IMR-90 (cell line): ENCODE data around the gene MTERF2. TPM values are rescaled to one million over a fixed set of nuclear protein-coding genes. Genes with fewer than 3 reads are reported as not detected.

ENCODE experiments used
- ATAC-seq: fragments of 200-7000 bp; cut with Tn5 transposase; 2 replicates; pipeline ENCODE4 v1.9.1; 2020; ENCODE audit warnings: low read depth, mild to moderate bottlenecking, moderate library complexity
- BruUV-seq: library from RNA; stranded (reverse); fragments of 400-500 nt; replicated peaks from 2 replicates; lab custom pipeline; 2021; lab: Mats Ljungman, UMichigan
- CTCF ChIA-PET: fragments of 300-600 bp; formaldehyde crosslinking; extraction: SDS; loops from one replicate; lab custom pipeline; 2021; ENCODE audit warnings: antibody characterized with exemption; lab: Yijun Ruan, JAX
- POLR2A ChIA-PET: fragments of 300-600 bp; sonication (Branson Sonifier 250); formaldehyde crosslinking; loops from one replicate; lab custom pipeline; 2022; ENCODE audit warnings: antibody characterized with exemption; ENCODE audit not compliant: unreplicated experiment; lab: Charles Lee
- DNase-seq: peaks from one replicate; pipeline ENCODE4 v3.0.0; 2013
- H2AFZ ChIP-seq: replicated peaks from 2 replicates; pipeline ENCODE3; 2013; ENCODE audit warnings: low read length, mild to moderate bottlenecking; ENCODE audit not compliant: poor library complexity
- H2AK5ac ChIP-seq: 2 replicates; pipeline ENCODE4 v1.6.1; 2013; ENCODE audit warnings: low read depth, low read length, inconsistent platforms
- H2AK9ac ChIP-seq: replicated peaks from 2 replicates; pipeline ENCODE3; 2013; ENCODE audit warnings: mild to moderate bottlenecking, low read depth, low read length, moderate library complexity; ENCODE audit not compliant: poor library complexity
- H2BK120ac ChIP-seq: 2 replicates; pipeline ENCODE4 v1.6.1; 2013; ENCODE audit warnings: low read depth, low read length, inconsistent platforms
- H2BK15ac ChIP-seq: 3 replicates; pipeline ENCODE4 v1.6.1; 2013; ENCODE audit warnings: low read depth, low read length, inconsistent platforms
- H2BK20ac ChIP-seq: 2 replicates; pipeline ENCODE4 v1.6.1; 2013; ENCODE audit warnings: low read depth, mild to moderate bottlenecking, inconsistent platforms, low read length, moderate library complexity
- H2BK5ac ChIP-seq: 2 replicates; pipeline ENCODE4 v1.6.1; 2013; ENCODE audit warnings: mild to moderate bottlenecking, low read depth, low read length, inconsistent platforms; ENCODE audit not compliant: poor library complexity, severe bottlenecking
- H3K14ac ChIP-seq: replicated peaks from 2 replicates; pipeline ENCODE4 v1.6.1; 2013; ENCODE audit warnings: low read depth, low read length, inconsistent platforms
- H3K18ac ChIP-seq: 2 replicates; pipeline ENCODE4 v1.6.1; 2013; ENCODE audit warnings: low read depth, low read length, control low read depth
- H3K23ac ChIP-seq: 2 replicates; pipeline ENCODE4 v1.6.1; 2013; ENCODE audit warnings: low read depth, low read length, inconsistent platforms
- H3K27ac ChIP-seq: 2 replicates; pipeline ENCODE4 v1.5.1; 2013; ENCODE audit warnings: mild to moderate bottlenecking, control low read depth, low read length; ENCODE audit not compliant: insufficient read depth
- H3K27me3 ChIP-seq: 2 replicates; pipeline ENCODE4 v1.6.1; 2013; ENCODE audit warnings: low read length; ENCODE audit not compliant: control insufficient read depth, insufficient read depth
- H3K36me3 ChIP-seq: 2 replicates; pipeline ENCODE4 v1.6.1; 2013; ENCODE audit warnings: low read length, mixed read lengths; ENCODE audit not compliant: control insufficient read depth, insufficient read depth
- H3K4ac ChIP-seq: 2 replicates; pipeline ENCODE4 v1.6.1; 2013; ENCODE audit warnings: low read depth, low read length, inconsistent platforms
- H3K4me1 ChIP-seq: 2 replicates; pipeline ENCODE4 v1.6.1; 2013; ENCODE audit warnings: low read length, mixed read lengths; ENCODE audit not compliant: control insufficient read depth, insufficient read depth
- H3K4me2 ChIP-seq: 2 replicates; pipeline ENCODE4 v1.6.1; 2013; ENCODE audit warnings: low read depth, mild to moderate bottlenecking, control low read depth, low read length, moderate library complexity
- H3K4me3 ChIP-seq: 2 replicates; pipeline ENCODE4 v1.5.1; 2013; ENCODE audit warnings: low read depth, mild to moderate bottlenecking, control low read depth, low read length, moderate library complexity; ENCODE audit not compliant: insufficient read depth
- H3K56ac ChIP-seq: 2 replicates; pipeline ENCODE4 v1.6.1; 2013; ENCODE audit warnings: low read length, inconsistent platforms; ENCODE audit not compliant: insufficient read depth; ENCODE audit errors: extremely low read depth
- H3K79me1 ChIP-seq, 2 experiments: 2 replicates each; pipeline ENCODE4 v1.6.1; 2013; ENCODE audit warnings: low read length in 2 of 2, inconsistent platforms in 1 of 2, low read depth in 1 of 2
- H3K9ac ChIP-seq: 2 replicates; pipeline ENCODE4 v1.6.1; 2013; ENCODE audit warnings: low read depth, low read length, control low read depth
- H3K9me1 ChIP-seq: 2 replicates; pipeline ENCODE4 v1.6.1; 2013; ENCODE audit warnings: low read length, inconsistent platforms; ENCODE audit not compliant: insufficient read depth
- H3K9me3 ChIP-seq: 2 replicates; pipeline ENCODE4 v1.6.1; 2013; ENCODE audit warnings: low read length; ENCODE audit not compliant: control insufficient read depth, insufficient read depth
- H4K20me1 ChIP-seq: 2 replicates; pipeline ENCODE4 v1.6.1; 2013; ENCODE audit warnings: low read length, inconsistent platforms; ENCODE audit not compliant: insufficient read depth
- H4K5ac ChIP-seq: 2 replicates; pipeline ENCODE4 v1.6.1; 2013; ENCODE audit warnings: mild to moderate bottlenecking, low read depth, low read length, control low read depth
- H4K8ac ChIP-seq, 2 experiments: 2 replicates each; pipeline ENCODE4 v1.6.1; 2013; ENCODE audit warnings: low read depth in 2 of 2, low read length in 2 of 2, control low read depth in 1 of 2, inconsistent platforms in 1 of 2
- H4K91ac ChIP-seq: 2 replicates; pipeline ENCODE4 v1.6.1; 2013; ENCODE audit warnings: low read depth, low read length, inconsistent platforms; ENCODE audit not compliant: insufficient read depth
- CHD1 ChIP-seq: IDR thresholded peaks from 2 replicates; pipeline ENCODE4 v1.6.1; 2012; ENCODE audit warnings: low read depth, low read length, improper control_type of control experiment
- CTCF ChIP-seq: conservative IDR thresholded peaks from 2 replicates; pipeline ENCODE4 v1.5.1; 2012; ENCODE audit warnings: mild to moderate bottlenecking, low read depth, low read length, improper control_type of control experiment
- ELK1 ChIP-seq: fragments of 150-350 bp; IDR thresholded peaks from 2 replicates; pipeline ENCODE4 v1.6.1; 2016; ENCODE audit warnings: low read depth, mild to moderate bottlenecking, low read length, moderate library complexity, borderline replicate concordance
- FOS ChIP-seq: fragments of 150-350 bp; IDR thresholded peaks from 2 replicates; pipeline ENCODE4 v1.6.1; 2016; ENCODE audit warnings: low read depth, low read length
- POLR2A ChIP-seq: IDR thresholded peaks from 2 replicates; pipeline ENCODE4 v1.6.1; 2012; ENCODE audit warnings: mild to moderate bottlenecking, low read depth, low read length
- SMC3 ChIP-seq: fragments of 150-350 bp; IDR thresholded peaks from 2 replicates; pipeline ENCODE4 v1.6.1; 2016; ENCODE audit warnings: low read depth, mild to moderate bottlenecking, antibody characterized with exemption, low read length, moderate library complexity
- WGBS, 2 experiments: methylation state at CpG; one replicate each; pipeline versions ENCODE4 v1.1.5 to v1.1.7; 2013; ENCODE audit warnings: missing lambda C conversion rate in 2 of 2; ENCODE audit not compliant: insufficient read length in 1 of 2; ENCODE audit errors: extremely low coverage in 2 of 2; 5-methylcytosine and 5-hydroxymethylcytosine counted together
- dilution Hi-C: fragments of 300-500 bp; cut with HindIII; formaldehyde crosslinking; loops from one replicate; pipeline ENCODE4 v1.14.3; 2018; ENCODE audit warnings: low sequenced_read_pairs; ENCODE audit not compliant: unreplicated experiment
- in situ Hi-C: fragments of 300-500 bp; cut with MboI; formaldehyde crosslinking; loops from 3 replicates; pipeline ENCODE4 v1.14.3; 2019; ENCODE audit warnings: low sequenced_read_pairs, inconsistent platforms, mixed read lengths
- intact Hi-C: fragments of 100-400 bp; cut with micrococcal nuclease; formaldehyde crosslinking; loops from 2 replicates; pipeline ENCODE4 v1.10.0; 2022
- polyA plus RNA-seq, 3 experiments: library from polyadenylated mRNA; depleted of rRNA; stranded (reverse); fragments of >200 nt; gene quantifications; 2 replicates each; pipeline ENCODE4 v1.2.3, GENCODE V29; 2012; ENCODE audit warnings: low replicate concordance in 1 of 3
- total RNA-seq: library from RNA; depleted of rRNA; stranded (reverse); fragments of >200 nt; gene quantifications from 2 replicates; pipeline ENCODE4 v1.2.3, GENCODE V29; 2012

Gene MTERF2
- total and polyA plus RNA-seq, 2 of the 4 experiments (the other 2 are of a cell fraction): 3.0 to 3.8 TPM

GRCh38 chr12:106987846-106988245, 900 bp upstream of the MTERF2 start:
- dilution Hi-C loops (no loop called here), intact Hi-C loops (no loop called here), in situ Hi-C loops (no loop called here)
- H2BK5ac ChIP-seq: no peak overlapping the region
- H3K36me3 ChIP-seq: peaks cover 2% of the 10 kb centered on the region; the same call in 1 of the 2 replicates
- DNase-seq: no peak
- H3K4me3 ChIP-seq: no peak overlapping the region
- no peak overlapping the region for H2AFZ ChIP-seq
- H3K9ac ChIP-seq: no peak overlapping the region
- 0 out of 2 replicates have a peak overlapping the region, but pooled peaks have one; percentile 6 for H3K14ac ChIP-seq
- no peak for ATAC-seq
- H2AK9ac ChIP-seq: no peak overlapping the region
- 0 out of 2 replicates have a peak overlapping the region, but pooled peaks have one; percentile 25 for H3K4ac ChIP-seq
- no peak overlapping the region for H2BK15ac ChIP-seq
- H3K27ac ChIP-seq: no peak overlapping the region
- WGBS, 2 experiments: 92% methylated on average over 2 of the region's 6 CpGs; no CpG with 5 or more reads in 1 of the 2 experiments
- CTCF ChIA-PET: interaction anchor here (0.6 kb wide), 1 partner anchor 10 kb away, joined by 5 read pairs; no protein-coding TSS in a partner anchor
- H3K18ac ChIP-seq: no peak overlapping the region
- no peak overlapping the region for H3K56ac ChIP-seq
- H3K27me3 ChIP-seq: no peaks in the 10 kb centered on the region
- TF ChIP-seq ELK1 (no peak), FOS (no peak), POLR2A (no peak), SMC3 (no peak), CTCF (no peak), CHD1 (no peak)
- peaks cover 13% of the 10 kb centered on the region for H3K4me1 ChIP-seq
- peak overlapping the region; percentile 3; the same call in 1 of the 2 replicates for H2BK120ac ChIP-seq
- H3K4me2 ChIP-seq: no peak overlapping the region
- H4K5ac ChIP-seq: no peak overlapping the region
- POLR2A ChIA-PET: interaction anchor here (0.8 kb wide), 1 partner anchor 106 kb away, joined by 6 read pairs; the partner anchor contains the start of gene CRY1
- peaks cover 25% of the 10 kb centered on the region for H3K9me1 ChIP-seq
- no peak overlapping the region for H2BK20ac ChIP-seq
- peaks cover 16 to 25% of the 10 kb centered on the region in 2 experiments for H3K79me1 ChIP-seq
- BruUV-seq: no TSS peak
- H4K91ac ChIP-seq: no peak overlapping the region
- peak overlapping the region; percentile 19; the same call in 1 of the 2 replicates for H2AK5ac ChIP-seq
- no peak overlapping the region for H3K23ac ChIP-seq
- H3K9me3 ChIP-seq: no peaks in the 10 kb centered on the region
- no peak overlapping the region for H4K8ac ChIP-seq
- H4K20me1 ChIP-seq: 0 out of 2 replicates have a peak, but pooled peaks cover 3% of the 10 kb centered on the region
